SIG-M5 treated with dmso at 0.1 percent for 504 hours (cell line): ENCODE data around the gene TMEM61.
"Not testable (repeated sequence)": the region's sequence is repeated elsewhere in the genome, so short reads cannot be mapped to it uniquely, and the experiment has no call there.

Experiments used
- DNase-seq: peaks from one replicate; lab custom pipeline; 2025; ENCODE audit not compliant: unreplicated experiment; lab: John Stamatoyannopoulos, UW

The TMEM61 gene

GRCh38 chr1:54980528-54981241 is at the start of gene TMEM61:
TSS of gene TMEM61 (plus strand) at chr1:54980628. CDS start at chr1:54981066, 438 bp downstream.
- no peak for DNase-seq

DNA sequence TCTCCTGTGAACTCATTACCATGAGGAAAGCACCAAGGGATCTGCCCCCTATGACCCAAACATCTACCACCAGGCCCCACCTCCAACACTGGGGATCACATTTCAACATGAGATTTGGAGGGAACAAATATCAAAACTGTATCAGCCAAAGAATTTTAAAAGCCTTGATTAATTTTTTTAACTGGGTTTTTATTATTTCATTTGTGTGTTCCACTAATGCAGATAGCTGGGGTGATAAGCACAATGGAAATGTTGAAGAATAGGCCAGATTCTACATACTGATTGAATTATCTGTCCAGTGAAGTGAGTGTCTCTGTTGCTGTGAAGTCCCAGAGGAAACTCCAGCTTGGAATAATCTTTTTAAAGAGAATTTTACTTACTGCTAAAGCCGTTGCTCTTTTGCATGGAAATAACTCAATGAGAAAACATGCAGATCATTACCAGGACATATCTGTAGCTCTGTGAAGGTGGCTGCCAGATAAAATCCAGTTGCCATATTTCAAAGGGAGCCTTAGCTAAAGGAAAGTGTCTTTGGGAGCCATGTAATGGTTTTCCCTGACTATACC is 49.1 kb upstream of the TMEM61 start:
- DNase-seq = no peak

GRCh38 chr1:54934081-54934480 is 46.3 kb upstream of the TMEM61 start:
- DNase-seq = not testable (repeated sequence)

DNA sequence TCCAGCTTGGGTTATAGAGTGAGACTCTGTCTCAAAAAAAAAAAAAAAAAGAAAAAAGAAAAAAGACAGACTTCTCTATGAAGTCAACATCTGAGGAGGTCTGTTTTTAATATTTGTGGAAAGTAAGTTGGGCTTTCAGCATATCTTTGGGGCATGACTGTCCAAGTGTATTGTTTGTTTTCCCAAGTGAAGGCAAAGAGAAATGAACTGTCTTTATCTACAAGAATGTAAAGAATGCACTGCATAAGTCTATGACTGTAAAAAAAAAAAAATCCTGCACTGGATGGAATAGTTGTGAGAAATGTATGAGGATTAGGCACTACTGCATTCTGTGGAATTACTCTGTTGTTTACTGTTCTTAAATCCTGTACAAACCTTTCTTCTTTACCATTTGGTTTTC is 45.6 kb upstream of the TMEM61 start:
- DNase-seq = no peak

- DNase-seq = no peak
These were observed 43.6 kb upstream of the TMEM61 start for GRCh38 chr1:54936791-54937190.

DNA sequence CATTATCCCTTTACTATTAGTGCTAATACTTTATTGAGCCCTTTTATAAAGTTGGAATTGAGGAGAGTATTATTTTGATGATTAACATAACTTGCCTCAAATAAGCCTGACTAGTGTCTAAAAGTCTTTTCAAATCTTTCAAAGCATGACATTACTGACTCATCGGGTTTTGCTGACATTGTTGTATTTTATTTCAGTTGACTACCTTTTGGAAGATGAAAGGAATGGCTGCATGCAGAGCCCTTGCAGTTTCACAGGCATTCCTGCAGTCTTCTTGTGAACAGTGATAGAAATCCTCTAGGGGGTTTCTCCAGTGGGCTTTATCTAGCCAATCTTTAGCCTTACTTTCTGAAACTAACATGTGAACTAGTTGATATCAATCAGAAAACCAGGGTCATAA is 43.0 kb upstream of the TMEM61 start:
- no peak for DNase-seq

- DNase-seq = not testable (repeated sequence)
These were observed 41.5 kb upstream of the TMEM61 start for GRCh38 chr1:54938955-54939354.

DNA sequence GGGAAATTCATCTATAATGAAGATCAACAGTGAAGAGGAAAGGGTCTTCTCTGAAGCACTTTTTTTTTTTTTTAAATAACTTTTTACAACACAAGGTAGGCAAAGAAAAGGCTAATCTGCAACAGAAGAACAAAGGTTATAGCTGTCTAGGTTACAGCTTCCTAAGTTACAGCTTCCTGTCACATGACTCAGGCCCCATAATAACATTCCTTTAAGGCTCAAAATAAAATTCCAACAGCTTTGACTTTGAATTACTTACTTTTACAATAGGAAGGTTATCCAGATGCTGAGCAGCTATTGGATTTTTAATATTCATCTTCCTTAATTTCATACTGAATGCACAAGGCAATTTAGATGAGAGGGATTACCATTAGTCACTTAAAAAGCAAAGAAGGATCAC is 40.4 kb upstream of the TMEM61 start:
- no peak for DNase-seq

GRCh38 chr1:54942976-54943375 is 37.5 kb upstream of the TMEM61 start:
- DNase-seq = no peak

- peak; percentile 54 for DNase-seq
These were observed 35.6 kb upstream of the TMEM61 start for GRCh38 chr1:54944610-54945392.

DNA sequence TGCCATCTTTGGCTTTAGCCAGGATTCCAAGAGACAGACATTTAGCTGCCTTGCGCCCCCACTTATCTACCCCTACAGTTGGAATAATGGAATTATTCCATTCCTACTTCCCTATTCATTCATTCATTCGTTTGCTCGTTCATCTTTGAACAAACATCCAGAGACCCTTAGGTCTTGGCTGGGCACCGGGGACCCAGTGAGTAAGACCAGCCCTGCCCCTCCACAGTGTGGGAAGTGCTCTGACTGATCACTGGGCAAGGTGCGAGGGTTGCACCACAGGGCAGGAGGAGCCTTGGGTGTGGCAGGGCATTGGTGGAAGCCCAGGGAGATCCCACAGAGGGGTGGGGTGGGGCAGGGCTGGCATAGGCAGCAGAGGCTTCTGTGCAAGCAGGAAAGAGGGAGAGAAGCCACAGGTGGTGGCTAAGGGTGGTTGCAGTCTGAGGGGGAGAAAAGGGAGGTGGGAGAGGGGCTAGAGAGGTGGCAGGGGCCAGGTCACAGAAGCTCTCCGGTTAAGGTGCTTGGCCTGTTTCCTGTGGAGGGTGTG is 35.0 kb upstream of the TMEM61 start:
- DNase-seq = no peak

DNA sequence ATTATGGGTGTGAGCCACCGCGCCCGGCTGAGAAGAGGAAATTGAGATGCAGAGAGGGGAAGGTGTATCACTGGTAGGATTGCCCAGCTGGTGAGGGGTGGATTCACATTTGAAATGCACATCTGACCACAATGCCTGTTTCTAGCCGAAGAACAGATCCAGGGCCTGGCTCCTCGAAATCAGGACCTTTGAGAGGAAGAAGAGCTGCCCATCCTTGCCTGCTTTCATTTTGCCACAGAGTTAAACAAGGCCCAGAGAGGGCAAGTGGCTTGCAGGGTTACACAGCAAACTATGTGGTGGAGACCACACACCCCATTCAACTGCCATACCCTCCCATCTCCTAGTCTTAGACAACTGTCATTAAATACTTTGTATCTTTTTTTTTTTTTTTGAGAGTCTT is 32.9 kb upstream of the TMEM61 start:
- DNase-seq = no peak

GRCh38 chr1:54949053-54949452 is 31.4 kb upstream of the TMEM61 start:
- DNase-seq = no peak

DNA sequence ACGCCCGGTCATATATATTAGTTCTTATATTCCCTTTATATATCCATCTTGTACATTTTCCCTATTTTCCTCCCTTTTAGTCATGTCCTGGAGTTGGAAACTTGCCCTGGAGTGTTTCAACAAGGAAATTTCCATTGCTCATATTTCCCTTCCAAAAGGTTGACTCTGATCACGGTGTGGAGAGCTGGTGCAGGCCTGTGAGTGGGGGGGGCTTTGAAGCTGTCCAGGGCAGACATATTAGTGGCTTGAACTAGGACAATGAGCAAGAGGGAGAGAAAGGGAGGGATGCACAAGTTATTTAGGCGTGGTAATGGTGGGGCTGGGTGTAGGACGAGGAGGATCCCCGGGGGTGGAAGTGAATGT is 30.4 kb upstream of the TMEM61 start:
- no peak for DNase-seq

- DNase-seq = peak; percentile 70
These were observed 29.9 kb upstream of the TMEM61 start for GRCh38 chr1:54950369-54951163.

GRCh38 chr1:54951810-54952226 is 28.6 kb upstream of the TMEM61 start:
- no peak for DNase-seq

GRCh38 chr1:54952950-54953718 is 27.3 kb upstream of the TMEM61 start:
- no peak for DNase-seq

DNA sequence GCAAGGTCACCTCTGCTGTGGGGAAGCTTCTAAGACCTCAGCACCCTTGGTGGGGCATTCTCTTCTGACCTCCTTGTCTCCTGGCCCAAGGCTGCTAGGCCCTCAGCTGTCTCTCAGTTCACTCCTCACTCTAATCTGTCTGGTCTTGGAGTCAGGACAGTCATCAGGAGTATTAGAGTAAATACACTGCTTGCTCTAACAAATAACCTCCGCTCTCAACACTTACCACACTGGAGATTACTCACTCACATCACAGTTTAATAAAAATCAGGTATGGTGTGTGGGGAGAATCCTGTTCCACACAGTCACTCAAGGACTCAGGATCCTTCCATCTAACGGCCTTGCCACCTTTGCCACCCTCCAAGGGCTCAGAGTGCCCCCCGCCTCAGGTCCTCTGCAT is 26.6 kb upstream of the TMEM61 start:
- DNase-seq = no peak

DNA sequence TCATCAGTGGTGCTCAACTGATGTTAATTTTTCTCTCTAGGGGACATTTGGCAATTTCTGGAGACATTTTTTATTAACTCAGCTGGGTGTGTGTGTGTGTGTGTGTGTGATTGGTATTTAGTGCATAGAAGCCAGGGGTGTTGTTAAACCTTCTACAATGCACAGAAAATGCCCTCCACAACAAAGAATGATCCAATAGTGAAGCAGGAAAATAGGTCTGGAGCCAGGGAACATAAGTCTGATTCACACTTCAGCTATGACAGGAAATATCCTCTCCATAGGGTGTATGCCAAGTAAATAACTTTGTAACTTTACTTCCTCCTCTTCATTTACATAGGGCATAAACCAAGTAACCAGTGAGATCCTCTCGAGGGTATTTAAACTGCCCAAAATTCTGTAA is 25.1 kb upstream of the TMEM61 start:
- no peak for DNase-seq

- DNase-seq = no peak
These were observed 23.7 kb upstream of the TMEM61 start for GRCh38 chr1:54956726-54957125.
